H1 (cell line): ENCODE data around the gene CWF19L1. TPM values are rescaled to one million over a fixed set of nuclear protein-coding genes. Genes with fewer than 3 reads are reported as not detected.

Source experiments
- CREB1 ChIP-seq: IDR thresholded peaks from 2 replicates; pipeline ENCODE4 v1.6.1; 2012; ENCODE audit warnings: inconsistent platforms
- PHF8 ChIP-seq: fragments of 200-600 bp; sonication (generic); conservative IDR thresholded peaks from 2 replicates; pipeline ENCODE4 v1.7.1; 2012; ENCODE audit warnings: low read depth, mild to moderate bottlenecking, inconsistent platforms, low read length, moderate library complexity
- POLR2A ChIP-seq, 2 experiments: IDR thresholded peaks; 1 replicate in 1 of 2; 2 replicates in 1 of 2; pipeline ENCODE4 v1.6.1; 2011; ENCODE audit warnings: low read depth in 2 of 2, low read length in 2 of 2, mild to moderate bottlenecking in 2 of 2; ENCODE audit errors: control extremely low read depth in 1 of 2
- POLR2AphosphoS5 ChIP-seq: IDR thresholded peaks from 2 replicates; pipeline ENCODE4 v1.6.1; 2011; ENCODE audit warnings: low read depth, low read length
- SP4 ChIP-seq: IDR thresholded peaks from 2 replicates; pipeline ENCODE4 v1.6.1; 2012; ENCODE audit warnings: low read length, inconsistent platforms
- TAF7 ChIP-seq: optimal IDR thresholded peaks from 2 replicates; pipeline ENCODE3; 2011; ENCODE audit warnings: low read depth, mild to moderate bottlenecking, inconsistent platforms, low read length, moderate library complexity, borderline replicate concordance
- TEAD4 ChIP-seq: IDR thresholded peaks from 2 replicates; pipeline ENCODE4 v1.6.1; 2012; ENCODE audit warnings: low read depth, low read length, inconsistent platforms, mixed read lengths
- YY1 ChIP-seq: IDR thresholded peaks from 2 replicates; pipeline ENCODE4 v1.6.1; 2011; ENCODE audit warnings: low read depth, mild to moderate bottlenecking, low read length
- polyA plus RNA-seq, 7 experiments: library from polyadenylated mRNA; depleted of rRNA in 3 of 7; stranded (reverse) in 5 of 7; unstranded in 2 of 7; fragments of >200 nt in 5 of 7; fragments of 200-250 nt in 2 of 7; gene quantifications; 1 replicate in 5 of 7; 2 replicates in 1 of 7; 4 replicates in 1 of 7; pipeline versions ENCODE4 v1.2.1 to v1.2.3, GENCODE V29; 2011 to 2013; ENCODE audit warnings: missing spikeins in 2 of 7, mixed read lengths in 2 of 7
- total RNA-seq: library from RNA; stranded (reverse); fragmentation: NEBNext Ultra II Directional; extraction: Animal tissue kit (Norgen Biotek cat#: 25700); gene quantifications from 2 replicates; pipeline ENCODE4 v1.2.1, GENCODE V29; 2021
- TF ChIP-seq, protein P1 (sequence below): IDR thresholded peaks from 2 replicates; pipeline ENCODE4 v1.6.1; 2012; ENCODE audit warnings: inconsistent platforms
- TF ChIP-seq, protein P2 (sequence below): fragments of 300-600 bp; sonication (generic); IDR thresholded peaks from 2 replicates; pipeline ENCODE4 v1.7.1; 2012; ENCODE audit warnings: low read length, moderate library complexity, mild to moderate bottlenecking, inconsistent platforms; ENCODE audit not compliant: insufficient replicate concordance

Gene CWF19L1
- total and polyA plus RNA-seq, 2 of the 8 experiments (the other 6 are each of a cell fraction or from before 2014, with no cell fraction given): 11.1 to 29.9 TPM

DNA sequence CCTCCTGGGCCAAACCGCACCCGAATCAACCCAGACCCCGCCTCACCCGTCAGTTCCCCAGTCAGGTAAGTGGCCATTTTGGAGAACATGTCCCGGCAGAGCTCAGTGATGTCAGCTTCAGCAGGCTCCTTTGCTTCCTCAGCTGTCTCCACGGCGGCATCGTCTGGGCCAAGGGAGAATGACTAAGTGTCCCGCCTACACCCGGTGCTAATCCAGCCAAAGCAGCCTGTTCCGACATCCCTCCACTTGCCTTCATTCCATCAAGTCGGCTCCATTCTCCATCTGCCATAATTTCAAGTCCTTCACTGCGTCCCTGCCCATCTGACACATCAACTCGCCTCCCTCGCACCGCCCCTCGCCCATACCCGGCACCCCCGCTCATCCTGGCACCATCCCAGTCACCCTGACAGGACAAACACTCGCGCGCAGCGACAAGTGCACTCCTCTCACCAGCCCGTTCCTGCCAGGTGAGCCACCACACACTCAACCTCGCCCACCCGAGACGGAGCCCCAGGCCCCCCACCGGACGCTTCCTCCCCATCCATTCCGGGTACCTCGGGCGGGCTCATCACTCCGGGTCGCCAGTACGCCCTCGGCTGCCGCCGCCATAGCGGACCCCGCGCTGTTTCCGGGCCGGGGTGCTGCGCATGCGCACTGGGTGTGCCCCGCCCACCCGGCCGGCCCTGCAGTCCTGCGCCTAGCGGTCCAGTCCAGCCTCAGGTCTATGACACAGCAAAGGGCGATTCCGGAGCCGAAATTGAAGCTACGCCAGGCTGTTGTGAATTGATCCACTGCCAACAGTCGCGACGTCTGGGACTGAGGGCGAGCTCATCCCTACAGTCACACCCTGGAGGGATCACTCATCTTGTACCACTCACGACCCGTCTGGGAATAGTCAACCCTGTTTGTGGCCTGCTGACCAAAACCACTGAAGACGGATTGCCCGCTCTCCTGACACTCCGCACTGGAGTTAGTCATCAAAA is 18.9 kb upstream of the CWF19L1 start, which contains the start of gene BLOC1S2 (continued):
- TF ChIP-seq SP4: peak; percentile 41; the same call in 1 of the 2 replicates
- peak; percentile 28 to 71 for TF ChIP-seq POLR2A (IDR thresholded peaks at IDR 0.05; ENCODE audit: control extremely low read depth in 1 of 2, low read depth in 2 of 2, low read length in 2 of 2)
- peak; percentile 93 for TF ChIP-seq PHF8
- TF ChIP-seq POLR2AphosphoS5: peak; percentile 64; the same call in 1 of the 2 replicates
- TF ChIP-seq TEAD4: no peak
- TF ChIP-seq CREB1: 0 out of 2 replicates have a peak, but pooled peaks have one; percentile 10
- TF ChIP-seq, protein P1, sequence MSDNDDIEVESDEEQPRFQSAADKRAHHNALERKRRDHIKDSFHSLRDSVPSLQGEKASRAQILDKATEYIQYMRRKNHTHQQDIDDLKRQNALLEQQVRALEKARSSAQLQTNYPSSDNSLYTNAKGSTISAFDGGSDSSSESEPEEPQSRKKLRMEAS: peak; percentile 31
- peak; percentile 59 for TF ChIP-seq TAF7
- TF ChIP-seq YY1: peak; percentile 94
- TF ChIP-seq, protein P2, sequence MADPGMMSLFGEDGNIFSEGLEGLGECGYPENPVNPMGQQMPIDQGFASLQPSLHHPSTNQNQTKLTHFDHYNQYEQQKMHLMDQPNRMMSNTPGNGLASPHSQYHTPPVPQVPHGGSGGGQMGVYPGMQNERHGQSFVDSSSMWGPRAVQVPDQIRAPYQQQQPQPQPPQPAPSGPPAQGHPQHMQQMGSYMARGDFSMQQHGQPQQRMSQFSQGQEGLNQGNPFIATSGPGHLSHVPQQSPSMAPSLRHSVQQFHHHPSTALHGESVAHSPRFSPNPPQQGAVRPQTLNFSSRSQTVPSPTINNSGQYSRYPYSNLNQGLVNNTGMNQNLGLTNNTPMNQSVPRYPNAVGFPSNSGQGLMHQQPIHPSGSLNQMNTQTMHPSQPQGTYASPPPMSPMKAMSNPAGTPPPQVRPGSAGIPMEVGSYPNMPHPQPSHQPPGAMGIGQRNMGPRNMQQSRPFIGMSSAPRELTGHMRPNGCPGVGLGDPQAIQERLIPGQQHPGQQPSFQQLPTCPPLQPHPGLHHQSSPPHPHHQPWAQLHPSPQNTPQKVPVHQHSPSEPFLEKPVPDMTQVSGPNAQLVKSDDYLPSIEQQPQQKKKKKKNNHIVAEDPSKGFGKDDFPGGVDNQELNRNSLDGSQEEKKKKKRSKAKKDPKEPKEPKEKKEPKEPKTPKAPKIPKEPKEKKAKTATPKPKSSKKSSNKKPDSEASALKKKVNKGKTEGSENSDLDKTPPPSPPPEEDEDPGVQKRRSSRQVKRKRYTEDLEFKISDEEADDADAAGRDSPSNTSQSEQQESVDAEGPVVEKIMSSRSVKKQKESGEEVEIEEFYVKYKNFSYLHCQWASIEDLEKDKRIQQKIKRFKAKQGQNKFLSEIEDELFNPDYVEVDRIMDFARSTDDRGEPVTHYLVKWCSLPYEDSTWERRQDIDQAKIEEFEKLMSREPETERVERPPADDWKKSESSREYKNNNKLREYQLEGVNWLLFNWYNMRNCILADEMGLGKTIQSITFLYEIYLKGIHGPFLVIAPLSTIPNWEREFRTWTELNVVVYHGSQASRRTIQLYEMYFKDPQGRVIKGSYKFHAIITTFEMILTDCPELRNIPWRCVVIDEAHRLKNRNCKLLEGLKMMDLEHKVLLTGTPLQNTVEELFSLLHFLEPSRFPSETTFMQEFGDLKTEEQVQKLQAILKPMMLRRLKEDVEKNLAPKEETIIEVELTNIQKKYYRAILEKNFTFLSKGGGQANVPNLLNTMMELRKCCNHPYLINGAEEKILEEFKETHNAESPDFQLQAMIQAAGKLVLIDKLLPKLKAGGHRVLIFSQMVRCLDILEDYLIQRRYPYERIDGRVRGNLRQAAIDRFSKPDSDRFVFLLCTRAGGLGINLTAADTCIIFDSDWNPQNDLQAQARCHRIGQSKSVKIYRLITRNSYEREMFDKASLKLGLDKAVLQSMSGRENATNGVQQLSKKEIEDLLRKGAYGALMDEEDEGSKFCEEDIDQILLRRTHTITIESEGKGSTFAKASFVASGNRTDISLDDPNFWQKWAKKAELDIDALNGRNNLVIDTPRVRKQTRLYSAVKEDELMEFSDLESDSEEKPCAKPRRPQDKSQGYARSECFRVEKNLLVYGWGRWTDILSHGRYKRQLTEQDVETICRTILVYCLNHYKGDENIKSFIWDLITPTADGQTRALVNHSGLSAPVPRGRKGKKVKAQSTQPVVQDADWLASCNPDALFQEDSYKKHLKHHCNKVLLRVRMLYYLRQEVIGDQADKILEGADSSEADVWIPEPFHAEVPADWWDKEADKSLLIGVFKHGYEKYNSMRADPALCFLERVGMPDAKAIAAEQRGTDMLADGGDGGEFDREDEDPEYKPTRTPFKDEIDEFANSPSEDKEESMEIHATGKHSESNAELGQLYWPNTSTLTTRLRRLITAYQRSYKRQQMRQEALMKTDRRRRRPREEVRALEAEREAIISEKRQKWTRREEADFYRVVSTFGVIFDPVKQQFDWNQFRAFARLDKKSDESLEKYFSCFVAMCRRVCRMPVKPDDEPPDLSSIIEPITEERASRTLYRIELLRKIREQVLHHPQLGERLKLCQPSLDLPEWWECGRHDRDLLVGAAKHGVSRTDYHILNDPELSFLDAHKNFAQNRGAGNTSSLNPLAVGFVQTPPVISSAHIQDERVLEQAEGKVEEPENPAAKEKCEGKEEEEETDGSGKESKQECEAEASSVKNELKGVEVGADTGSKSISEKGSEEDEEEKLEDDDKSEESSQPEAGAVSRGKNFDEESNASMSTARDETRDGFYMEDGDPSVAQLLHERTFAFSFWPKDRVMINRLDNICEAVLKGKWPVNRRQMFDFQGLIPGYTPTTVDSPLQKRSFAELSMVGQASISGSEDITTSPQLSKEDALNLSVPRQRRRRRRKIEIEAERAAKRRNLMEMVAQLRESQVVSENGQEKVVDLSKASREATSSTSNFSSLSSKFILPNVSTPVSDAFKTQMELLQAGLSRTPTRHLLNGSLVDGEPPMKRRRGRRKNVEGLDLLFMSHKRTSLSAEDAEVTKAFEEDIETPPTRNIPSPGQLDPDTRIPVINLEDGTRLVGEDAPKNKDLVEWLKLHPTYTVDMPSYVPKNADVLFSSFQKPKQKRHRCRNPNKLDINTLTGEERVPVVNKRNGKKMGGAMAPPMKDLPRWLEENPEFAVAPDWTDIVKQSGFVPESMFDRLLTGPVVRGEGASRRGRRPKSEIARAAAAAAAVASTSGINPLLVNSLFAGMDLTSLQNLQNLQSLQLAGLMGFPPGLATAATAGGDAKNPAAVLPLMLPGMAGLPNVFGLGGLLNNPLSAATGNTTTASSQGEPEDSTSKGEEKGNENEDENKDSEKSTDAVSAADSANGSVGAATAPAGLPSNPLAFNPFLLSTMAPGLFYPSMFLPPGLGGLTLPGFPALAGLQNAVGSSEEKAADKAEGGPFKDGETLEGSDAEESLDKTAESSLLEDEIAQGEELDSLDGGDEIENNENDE: no peak
